H1 (cell line): ENCODE data around the gene MYNN. TPM values are rescaled to one million over a fixed set of nuclear protein-coding genes. Genes with fewer than 3 reads are reported as not detected.

ENCODE experiments used
- ATF2 ChIP-seq: IDR thresholded peaks from 2 replicates; pipeline ENCODE4 v1.6.1; 2012; ENCODE audit warnings: low read length, inconsistent platforms
- KDM1A ChIP-seq: fragments of 200-600, 300-600 bp; sonication (generic); IDR thresholded peaks from 2 replicates; pipeline ENCODE4 v1.7.1; 2016; ENCODE audit warnings: mild to moderate bottlenecking, low read length, borderline replicate concordance
- KDM5A ChIP-seq: fragments of 200-600 bp; IDR thresholded peaks from 2 replicates; pipeline ENCODE4 v1.7.1; 2012; ENCODE audit warnings: mild to moderate bottlenecking, low read length, inconsistent platforms, mixed read lengths
- TBP ChIP-seq: IDR thresholded peaks from 2 replicates; pipeline ENCODE4 v1.6.1; 2011; ENCODE audit warnings: low read depth, low read length, improper control_type of control experiment
- polyA plus RNA-seq, 7 experiments: library from polyadenylated mRNA; depleted of rRNA in 3 of 7; stranded (reverse) in 5 of 7; unstranded in 2 of 7; fragments of >200 nt in 5 of 7; fragments of 200-250 nt in 2 of 7; gene quantifications; 1 replicate in 5 of 7; 2 replicates in 1 of 7; 4 replicates in 1 of 7; pipeline versions ENCODE4 v1.2.1 to v1.2.3, GENCODE V29; 2011 to 2013; ENCODE audit warnings: missing spikeins in 2 of 7, mixed read lengths in 2 of 7
- total RNA-seq: library from RNA; stranded (reverse); fragmentation: NEBNext Ultra II Directional; extraction: Animal tissue kit (Norgen Biotek cat#: 25700); gene quantifications from 2 replicates; pipeline ENCODE4 v1.2.1, GENCODE V29; 2021

The MYNN gene
- total and polyA plus RNA-seq, 2 of the 8 experiments (the other 6 are each of a cell fraction or from before 2014, with no cell fraction given) = 7.3 to 15.2 TPM

- TF ChIP-seq ATF2 = no peak
- no peak for TF ChIP-seq KDM1A
- no peak for TF ChIP-seq KDM5A
- no peak for TF ChIP-seq TBP
These were observed 63.1 kb downstream of the MYNN start (continued) for GRCh38 chr3:169836078-169836941.
